Right lobe of liver (tissue), 6 donors: Measurements from ENCODE around the gene KCTD21. TPM values are rescaled to one million over a fixed set of nuclear protein-coding genes. Genes with fewer than 3 reads are reported as not detected.

Experiments used
- ATAC-seq, 4 donors: fragments of 200-7000 bp; cut with Tn5 transposase; one replicate each; pipeline ENCODE4 v1.9.1; 2020; ENCODE audit warnings: mild to moderate bottlenecking in 4 of 4, moderate library complexity in 4 of 4
- DNase-seq, 3 donors: peaks; one replicate each; pipeline ENCODE4 v3.0.0-alpha.2; 2020
- H3K27ac ChIP-seq, 3 donors: fragments of 200-600 bp; one replicate each; pipeline ENCODE4 v1.8.0; 2022
- H3K27me3 ChIP-seq, 2 donors: fragments of 200-600 bp; one replicate each; pipeline ENCODE4 v1.8.0; 2022
- H3K36me3 ChIP-seq, 4 donors: fragments of 200-600 bp; sonication (generic) in 1 of 4; one replicate each; pipeline versions ENCODE4 v1.5.1 to v1.8.0; 2017 to 2022; ENCODE audit warnings: control low read depth in 1 of 4
- H3K4me1 ChIP-seq, 4 donors: fragments of 200-600 bp; sonication (generic) in 1 of 4; one replicate each; pipeline versions ENCODE4 v1.5.1 to v1.8.0; 2017 to 2022; ENCODE audit warnings: control low read depth in 1 of 4
- H3K4me3 ChIP-seq, 3 donors: fragments of 200-600 bp; one replicate each; pipeline ENCODE4 v1.8.0; 2022
- H3K9me3 ChIP-seq, 4 donors: fragments of 200-600 bp; sonication (generic) in 1 of 4; one replicate each; pipeline versions ENCODE4 v1.5.1 to v1.8.0; 2017 to 2022; ENCODE audit warnings: control low read depth in 1 of 4
- POLR2A ChIP-seq: fragments of 450-650 bp; IDR thresholded peaks from one replicate; pipeline ENCODE4 v1.6.1; 2017; ENCODE audit warnings: antibody characterized with exemption, mild to moderate bottlenecking
- WGBS: methylation state at CpG from one replicate; pipeline ENCODE4 v1.1.6; 2018; ENCODE audit warnings: low coverage, low lambda C conversion rate; ENCODE audit not compliant: insufficient coverage; ENCODE audit errors: missing lambda C conversion rate; 5-methylcytosine and 5-hydroxymethylcytosine counted together
- intact Hi-C, 2 donors: fragments of 100-400 bp; cut with DNase I; formaldehyde crosslinking; loops; one replicate each; pipeline versions ENCODE4 v1.11.2 to v1.14.1; 2022
- total RNA-seq, 6 experiments: library from RNA; depleted of rRNA in 2 of 6; stranded (reverse); fragments of >200 nt in 2 of 6; fragmentation: NEBNext Ultra II Directional in 3 of 6; extraction: Animal tissue kit (Norgen Biotek cat#: 25700) in 3 of 6; gene quantifications; one replicate each; pipeline versions ENCODE4 v1.1.0 to v1.2.4, GENCODE V29; 2016 to 2023
- TF ChIP-seq, protein P1 (sequence below), 4 donors: fragments of 200-600 bp in 3 of 4; fragments of 450-650 bp in 1 of 4; IDR thresholded peaks; one replicate each; pipeline versions ENCODE4 v1.5.1 to v1.8.0; 2016 to 2022; ENCODE audit warnings: antibody characterized with exemption in 4 of 4, mild to moderate bottlenecking in 2 of 4
- donor health status: DM: no; HTN: yes; CAD: no.
- donor health status: DM: no; HTN: no; CAD: no.
- donor health status: DM: no; HTN: no; CAD: no.
- donor health status: DM: no; HTN: yes; CAD: no.
- donor health status: DM: no; HTN: yes; CAD: no.

KCTD21 gene
- total RNA-seq, 6 experiments from 2014 or later, result 9.6 to 15.6 (median 11.9) TPM

DNA sequence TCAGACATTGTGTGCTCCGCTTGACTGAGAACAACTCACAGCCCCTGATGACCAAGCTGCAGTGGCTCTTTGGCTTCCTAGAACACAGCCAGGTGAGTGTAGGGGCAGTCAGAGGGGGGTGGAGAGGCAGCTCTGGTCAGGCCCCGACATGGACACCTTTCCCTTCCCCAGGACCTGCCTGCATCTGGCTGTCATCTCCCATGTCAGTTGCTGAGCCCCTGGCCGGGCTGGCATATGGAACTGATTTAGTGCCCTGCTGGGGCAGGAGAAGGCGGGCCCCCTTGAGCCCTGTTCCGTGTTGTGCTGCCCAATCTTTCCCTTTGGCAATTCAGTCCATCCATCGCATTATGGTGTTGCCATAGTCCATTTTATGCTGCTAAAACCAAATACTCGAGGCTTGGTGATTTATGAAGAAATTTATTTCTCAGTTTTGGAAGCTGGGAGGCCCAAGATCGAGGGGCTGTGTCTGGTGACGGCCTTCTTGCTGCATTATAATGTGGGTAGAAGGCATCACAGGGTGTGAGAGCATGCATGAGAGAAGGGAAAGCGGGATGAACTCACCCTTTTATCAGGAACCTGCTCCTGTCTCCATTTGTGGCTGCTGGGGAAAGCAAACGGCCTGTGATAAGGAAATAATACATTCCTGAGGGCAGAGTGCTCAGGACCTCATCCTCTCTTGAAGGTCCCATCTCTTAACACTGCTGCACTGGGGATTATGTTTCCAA lies 19.3 kb upstream of the KCTD21 start:
- TF ChIP-seq, protein P1, sequence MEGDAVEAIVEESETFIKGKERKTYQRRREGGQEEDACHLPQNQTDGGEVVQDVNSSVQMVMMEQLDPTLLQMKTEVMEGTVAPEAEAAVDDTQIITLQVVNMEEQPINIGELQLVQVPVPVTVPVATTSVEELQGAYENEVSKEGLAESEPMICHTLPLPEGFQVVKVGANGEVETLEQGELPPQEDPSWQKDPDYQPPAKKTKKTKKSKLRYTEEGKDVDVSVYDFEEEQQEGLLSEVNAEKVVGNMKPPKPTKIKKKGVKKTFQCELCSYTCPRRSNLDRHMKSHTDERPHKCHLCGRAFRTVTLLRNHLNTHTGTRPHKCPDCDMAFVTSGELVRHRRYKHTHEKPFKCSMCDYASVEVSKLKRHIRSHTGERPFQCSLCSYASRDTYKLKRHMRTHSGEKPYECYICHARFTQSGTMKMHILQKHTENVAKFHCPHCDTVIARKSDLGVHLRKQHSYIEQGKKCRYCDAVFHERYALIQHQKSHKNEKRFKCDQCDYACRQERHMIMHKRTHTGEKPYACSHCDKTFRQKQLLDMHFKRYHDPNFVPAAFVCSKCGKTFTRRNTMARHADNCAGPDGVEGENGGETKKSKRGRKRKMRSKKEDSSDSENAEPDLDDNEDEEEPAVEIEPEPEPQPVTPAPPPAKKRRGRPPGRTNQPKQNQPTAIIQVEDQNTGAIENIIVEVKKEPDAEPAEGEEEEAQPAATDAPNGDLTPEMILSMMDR (IDR thresholded peaks at IDR 0.05), result no peak
- TF ChIP-seq POLR2A, result no peak
- no peaks in the 10 kb centered on the region for H3K9me3 ChIP-seq
- no peak overlapping the region for H3K4me3 ChIP-seq
- H3K27ac ChIP-seq, result no peak overlapping the region
- H3K4me1 ChIP-seq, result no peaks in the 10 kb centered on the region
- 91% methylated on average over 8 of the region's 11 CpGs for WGBS
- H3K36me3 ChIP-seq, result peaks cover 0 to 15% (median 6%) of the 10 kb centered on the region in 4 donors
- DNase-seq, result no peak
- intact Hi-C loops, result no loop called here
- no peaks in the 10 kb centered on the region for H3K27me3 ChIP-seq
- no peak for ATAC-seq

DNA sequence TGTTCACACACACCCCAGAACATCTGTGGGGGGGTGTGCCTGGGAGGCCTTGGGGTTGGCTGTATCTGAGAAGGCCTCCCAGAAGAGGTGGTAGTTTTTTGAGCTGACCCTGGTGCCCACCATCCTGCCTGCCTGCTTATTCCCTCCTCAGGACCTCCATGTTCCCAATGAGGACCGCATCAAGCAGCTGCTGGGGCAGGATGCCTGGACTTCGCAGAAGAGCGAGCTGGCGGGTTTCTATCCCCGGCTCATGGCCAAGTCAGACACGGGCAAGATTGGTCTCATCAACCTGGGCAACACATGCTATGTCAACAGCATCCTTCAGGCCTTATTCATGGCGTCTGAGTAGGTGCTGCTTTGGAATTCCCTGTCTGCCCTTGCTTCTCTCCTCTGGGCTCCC lies 17.3 kb upstream of the KCTD21 start:
- Histone ChIP-seq H3K4me3 (no peak overlapping the region), H3K27ac (no peak overlapping the region), H3K27me3 (no peaks in the 10 kb centered on the region), H3K36me3 (peaks cover 0 to 24% (median 6%) of the 10 kb centered on the region in 4 donors), H3K9me3 (no peaks in the 10 kb centered on the region), H3K4me1 (peaks cover 0 to 2% (median 0%) of the 10 kb centered on the region in 4 donors)
- ATAC-seq (no peak), DNase-seq (no peak)
- TF ChIP-seq POLR2A, result no peak
- TF ChIP-seq, protein P1 (IDR thresholded peaks at IDR 0.05), result no peak
- WGBS, result no CpG with 5 or more reads among the region's 7 CpGs
- intact Hi-C loops, result no loop called here

DNA sequence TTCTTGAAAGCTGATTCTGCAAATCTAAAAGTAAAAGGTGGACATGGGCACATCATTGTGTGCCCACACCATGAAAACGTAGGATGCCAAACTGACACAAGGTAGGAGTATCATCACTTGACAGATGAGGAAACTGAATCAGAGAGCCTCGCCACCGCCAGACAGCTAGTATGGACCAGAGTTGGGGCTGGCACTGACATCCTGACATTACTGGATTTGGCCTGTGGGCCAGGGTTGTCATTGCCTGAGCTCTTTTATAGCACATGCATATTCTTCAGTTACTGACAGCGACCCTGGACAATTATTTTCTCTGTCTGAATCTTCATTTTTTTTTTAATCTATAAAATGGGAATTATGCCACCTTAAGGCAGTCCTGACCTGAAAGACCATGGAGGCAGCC lies 16.8 kb upstream of the KCTD21 start:
- Histone ChIP-seq H3K36me3 (peaks cover 0 to 21% (median 5%) of the 10 kb centered on the region in 4 donors), H3K4me3 (no peak overlapping the region), H3K27ac (no peak overlapping the region), H3K27me3 (no peaks in the 10 kb centered on the region), H3K4me1 (peaks cover 0 to 2% (median 0%) of the 10 kb centered on the region in 4 donors), H3K9me3 (no peaks in the 10 kb centered on the region)
- intact Hi-C loops, result no loop called here
- WGBS, result 80% methylated on average over 2 of the region's 4 CpGs
- DNase-seq (no peak), ATAC-seq (no peak)
- TF ChIP-seq POLR2A, result no peak
- TF ChIP-seq, protein P1 (IDR thresholded peaks at IDR 0.05), result no peak

DNA sequence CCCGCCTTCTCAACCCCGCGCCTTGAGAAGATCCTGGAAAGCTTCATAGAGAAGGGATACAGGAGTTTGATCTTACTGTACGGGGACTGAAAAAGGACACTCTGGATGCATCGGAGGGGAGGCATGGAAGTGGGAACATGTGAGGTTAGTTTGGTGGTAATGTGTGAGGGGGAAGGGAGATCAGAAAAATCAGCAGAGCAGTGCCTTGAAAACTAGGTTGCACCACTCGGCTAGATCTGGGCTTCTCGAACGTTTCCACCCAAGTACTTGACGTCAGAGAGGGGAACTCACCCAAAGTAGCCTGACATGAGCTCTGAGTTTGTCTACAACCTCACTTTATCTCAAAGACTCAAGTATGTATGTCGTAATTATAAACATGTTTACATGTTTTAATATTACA lies 14.8 kb upstream of the KCTD21 start:
- intact Hi-C loops, result no loop called here
- 61% methylated on average over 6 of the region's 10 CpGs for WGBS
- no peak overlapping the region for H3K27ac ChIP-seq
- H3K36me3 ChIP-seq, result peaks cover 0 to 16% (median 2%) of the 10 kb centered on the region in 4 donors
- H3K4me3 ChIP-seq, result no peak overlapping the region
- H3K4me1 ChIP-seq, result peaks cover 0 to 2% (median 0%) of the 10 kb centered on the region in 4 donors
- ATAC-seq, result no peak
- no peak for TF ChIP-seq POLR2A
- TF ChIP-seq, protein P1 (IDR thresholded peaks at IDR 0.05), result no peak
- no peaks in the 10 kb centered on the region for H3K27me3 ChIP-seq
- no peaks in the 10 kb centered on the region for H3K9me3 ChIP-seq
- DNase-seq, result no peak
